ENCODE results near the gene SPATA12.

Gene SPATA12

DNA sequence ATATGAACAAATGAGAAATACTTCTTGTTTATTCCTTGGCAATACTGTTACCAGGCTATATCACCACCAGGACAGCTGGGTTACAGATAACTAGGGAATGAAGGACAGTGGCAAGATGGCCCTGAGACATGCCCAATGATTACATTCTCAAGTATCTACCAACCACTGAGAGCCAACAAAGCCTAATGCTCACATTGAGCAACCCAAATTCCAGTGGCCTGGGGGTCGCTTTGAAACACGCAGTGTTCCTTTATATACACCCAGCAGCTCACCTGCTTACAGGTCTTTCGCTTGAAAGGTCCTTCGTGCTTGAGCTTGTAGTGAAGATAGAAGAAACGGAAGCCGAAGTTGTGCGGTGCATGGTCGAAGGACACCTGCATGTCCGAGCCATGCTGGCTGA is 45.1 kb downstream of the SPATA12 start:
- H3K27me3 ChIP-seq (ENCODE audit: insufficient read depth, low read length, poor library complexity, severe bottlenecking), result no peaks in the 10 kb centered on the region
- H3F3A ChIP-seq (ENCODE audit: low read depth), result no peaks in the 10 kb centered on the region
- H3K9me3 ChIP-seq (ENCODE audit: insufficient read depth, low read depth, low read length), result no peaks in the 10 kb centered on the region
- no peaks in the 10 kb centered on the region for H3K36me3 ChIP-seq (ENCODE audit: insufficient read depth, low read length)
- H3K4me3 ChIP-seq (ENCODE audit: low read length, poor library complexity, severe bottlenecking), result no peak overlapping the region
- no peak overlapping the region for H3K9ac ChIP-seq (ENCODE audit: low read depth, low read length, poor library complexity, severe bottlenecking)
- peaks cover 4% of the 10 kb centered on the region for H3K4me1 ChIP-seq (ENCODE audit: insufficient read depth, low read length, poor library complexity, severe bottlenecking)
- no peaks in the 10 kb centered on the region for H4K20me1 ChIP-seq (ENCODE audit: insufficient read depth, low read length, poor library complexity, severe bottlenecking)
- H2AFZ ChIP-seq (ENCODE audit: low read length), result no peak overlapping the region
- no peaks in the 10 kb centered on the region for H3K79me2 ChIP-seq (ENCODE audit: insufficient read depth, low read length)
- no peaks in the 10 kb centered on the region for H3K9me2 ChIP-seq (replicated peaks; ENCODE audit: low read depth, low read length)
- no peak for TF ChIP-seq EZH2phosphoT487 (IDR thresholded peaks at IDR 0.05; ENCODE audit: borderline replicate concordance)
- TF ChIP-seq, protein P1, sequence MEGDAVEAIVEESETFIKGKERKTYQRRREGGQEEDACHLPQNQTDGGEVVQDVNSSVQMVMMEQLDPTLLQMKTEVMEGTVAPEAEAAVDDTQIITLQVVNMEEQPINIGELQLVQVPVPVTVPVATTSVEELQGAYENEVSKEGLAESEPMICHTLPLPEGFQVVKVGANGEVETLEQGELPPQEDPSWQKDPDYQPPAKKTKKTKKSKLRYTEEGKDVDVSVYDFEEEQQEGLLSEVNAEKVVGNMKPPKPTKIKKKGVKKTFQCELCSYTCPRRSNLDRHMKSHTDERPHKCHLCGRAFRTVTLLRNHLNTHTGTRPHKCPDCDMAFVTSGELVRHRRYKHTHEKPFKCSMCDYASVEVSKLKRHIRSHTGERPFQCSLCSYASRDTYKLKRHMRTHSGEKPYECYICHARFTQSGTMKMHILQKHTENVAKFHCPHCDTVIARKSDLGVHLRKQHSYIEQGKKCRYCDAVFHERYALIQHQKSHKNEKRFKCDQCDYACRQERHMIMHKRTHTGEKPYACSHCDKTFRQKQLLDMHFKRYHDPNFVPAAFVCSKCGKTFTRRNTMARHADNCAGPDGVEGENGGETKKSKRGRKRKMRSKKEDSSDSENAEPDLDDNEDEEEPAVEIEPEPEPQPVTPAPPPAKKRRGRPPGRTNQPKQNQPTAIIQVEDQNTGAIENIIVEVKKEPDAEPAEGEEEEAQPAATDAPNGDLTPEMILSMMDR (conservative IDR thresholded peaks at IDR 0.05; ENCODE audit: low read length), result no peak
- no peak overlapping the region for H3K4me2 ChIP-seq (ENCODE audit: low read depth, low read length, poor library complexity, severe bottlenecking)

DNA sequence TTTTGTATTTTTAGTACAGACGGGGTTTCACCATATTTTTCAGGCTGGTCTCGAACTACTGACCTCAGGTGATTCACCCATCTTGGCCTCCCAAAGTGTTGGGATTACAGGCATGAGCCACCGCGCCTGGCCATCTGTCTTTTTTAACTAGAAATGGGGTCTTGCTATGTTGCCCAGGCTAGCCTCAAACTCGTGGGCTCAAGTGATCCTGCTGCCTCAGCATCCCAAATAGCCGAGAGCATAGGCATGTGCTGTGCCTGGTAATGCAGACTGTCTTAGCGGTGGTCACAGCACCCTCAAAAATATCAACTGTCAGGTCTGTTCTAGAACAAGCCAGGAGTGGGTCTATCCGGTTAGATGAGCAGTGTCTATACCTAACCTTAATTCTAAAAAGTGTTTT is 48.2 kb downstream of the SPATA12 start:
- no peak overlapping the region for H3K4me2 ChIP-seq (ENCODE audit: low read depth, low read length, poor library complexity, severe bottlenecking)
- no peak overlapping the region for H2AFZ ChIP-seq (ENCODE audit: low read length)
- H3K36me3 ChIP-seq (ENCODE audit: insufficient read depth, low read length), result no peaks in the 10 kb centered on the region
- no peaks in the 10 kb centered on the region for H3F3A ChIP-seq (ENCODE audit: low read depth)
- no peaks in the 10 kb centered on the region for H3K79me2 ChIP-seq (ENCODE audit: insufficient read depth, low read length)
- no peaks in the 10 kb centered on the region for H3K9me2 ChIP-seq (replicated peaks; ENCODE audit: low read depth, low read length)
- no peaks in the 10 kb centered on the region for H3K9me3 ChIP-seq (ENCODE audit: insufficient read depth, low read depth, low read length)
- H3K9ac ChIP-seq (ENCODE audit: low read depth, low read length, poor library complexity, severe bottlenecking), result no peak overlapping the region
- H3K27me3 ChIP-seq (ENCODE audit: insufficient read depth, low read length, poor library complexity, severe bottlenecking), result no peaks in the 10 kb centered on the region
- TF ChIP-seq EZH2phosphoT487 (IDR thresholded peaks at IDR 0.05; ENCODE audit: borderline replicate concordance), result no peak
- TF ChIP-seq, protein P1 (conservative IDR thresholded peaks at IDR 0.05; ENCODE audit: low read length), result no peak
- H3K4me3 ChIP-seq (ENCODE audit: low read length, poor library complexity, severe bottlenecking), result no peak overlapping the region
- H3K4me1 ChIP-seq (ENCODE audit: insufficient read depth, low read length, poor library complexity, severe bottlenecking), result peaks cover 4% of the 10 kb centered on the region
- H4K20me1 ChIP-seq (ENCODE audit: insufficient read depth, low read length, poor library complexity, severe bottlenecking), result no peaks in the 10 kb centered on the region

DNA sequence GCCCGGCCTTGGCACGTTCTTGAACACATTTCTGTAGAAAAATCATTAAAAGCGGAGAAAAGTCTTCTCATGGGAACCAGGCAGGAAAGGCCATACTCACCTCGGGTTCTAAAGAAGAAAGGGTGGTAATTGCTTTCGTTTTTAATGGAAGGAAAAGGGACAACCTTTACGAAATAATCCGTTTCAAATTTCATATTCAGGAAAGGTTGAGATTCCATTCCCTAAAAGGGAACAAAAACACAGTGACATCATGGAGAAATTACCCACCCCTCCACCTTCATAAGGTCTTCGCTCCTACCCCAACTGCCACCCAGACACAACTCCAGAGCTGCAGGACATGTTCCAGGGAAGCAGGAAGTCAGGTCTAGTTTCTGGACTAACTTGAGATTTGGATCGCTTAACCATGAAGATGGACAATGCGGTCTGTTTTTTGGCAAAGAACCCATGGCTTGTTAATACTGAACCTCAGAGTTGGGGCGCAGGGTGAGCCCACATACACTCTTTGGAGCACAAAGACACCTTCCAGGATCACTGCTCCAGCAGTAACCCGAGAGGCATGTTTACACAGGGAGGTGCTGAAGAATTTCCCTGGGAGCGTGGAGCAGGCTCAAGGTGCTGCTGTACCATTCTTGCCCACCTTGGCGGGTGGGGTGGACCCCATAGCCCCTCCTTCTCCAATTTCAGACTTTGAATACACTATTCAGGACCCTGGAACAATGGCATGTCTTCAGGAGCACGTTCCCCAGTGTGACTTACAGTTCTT is 49.2 kb downstream of the SPATA12 start:
- no peaks in the 10 kb centered on the region for H3K79me2 ChIP-seq (ENCODE audit: insufficient read depth, low read length)
- no peaks in the 10 kb centered on the region for H3K9me3 ChIP-seq (ENCODE audit: insufficient read depth, low read depth, low read length)
- H3K9me2 ChIP-seq (replicated peaks; ENCODE audit: low read depth, low read length), result no peaks in the 10 kb centered on the region
- no peak overlapping the region for H2AFZ ChIP-seq (ENCODE audit: low read length)
- H3K9ac ChIP-seq (ENCODE audit: low read depth, low read length, poor library complexity, severe bottlenecking), result no peak overlapping the region
- no peaks in the 10 kb centered on the region for H4K20me1 ChIP-seq (ENCODE audit: insufficient read depth, low read length, poor library complexity, severe bottlenecking)
- no peak for TF ChIP-seq EZH2phosphoT487 (IDR thresholded peaks at IDR 0.05; ENCODE audit: borderline replicate concordance)
- TF ChIP-seq, protein P1 (conservative IDR thresholded peaks at IDR 0.05; ENCODE audit: low read length), result no peak
- no peak overlapping the region for H3K4me3 ChIP-seq (ENCODE audit: low read length, poor library complexity, severe bottlenecking)
- no peaks in the 10 kb centered on the region for H3K4me1 ChIP-seq (ENCODE audit: insufficient read depth, low read length, poor library complexity, severe bottlenecking)
- no peaks in the 10 kb centered on the region for H3F3A ChIP-seq (ENCODE audit: low read depth)
- no peaks in the 10 kb centered on the region for H3K27me3 ChIP-seq (ENCODE audit: insufficient read depth, low read length, poor library complexity, severe bottlenecking)
- no peaks in the 10 kb centered on the region for H3K36me3 ChIP-seq (ENCODE audit: insufficient read depth, low read length)
- no peak overlapping the region for H3K4me2 ChIP-seq (ENCODE audit: low read depth, low read length, poor library complexity, severe bottlenecking)
